Caco-2 (cell line): ENCODE results near the gene COX6B1. TPM values are rescaled to one million over a fixed set of nuclear protein-coding genes. Genes with fewer than 3 reads are reported as not detected.

ENCODE experiments used
- BruUV-seq: library from RNA; stranded (reverse); fragments of 400-500 nt; replicated peaks from 2 replicates; lab custom pipeline; 2021; lab: Mats Ljungman, UMichigan
- CTCF ChIA-PET: fragments of 300-600 bp; sonication (Branson Sonifier 250); formaldehyde crosslinking; loops from one replicate; lab custom pipeline; 2022; ENCODE audit warnings: antibody characterized with exemption; lab: Charles Lee
- POLR2A ChIA-PET: fragments of 300-600 bp; sonication (Branson Sonifier 250); formaldehyde crosslinking; loops from one replicate; lab custom pipeline; 2022; ENCODE audit warnings: antibody characterized with exemption; lab: Charles Lee
- DNase-seq, 2 experiments: peaks; one replicate each; pipeline versions ENCODE4 v3.0.0 to v3.0.0-alpha.2; 2020 to 2022
- H3K27me3 ChIP-seq: replicated peaks from 2 replicates; pipeline ENCODE4 v1.6.0; 2011; ENCODE audit warnings: low read length; ENCODE audit not compliant: control insufficient read depth, insufficient read depth
- H3K36me3 ChIP-seq: 2 replicates; pipeline ENCODE4 v1.5.1; 2011; ENCODE audit warnings: low read length; ENCODE audit not compliant: control insufficient read depth, insufficient read depth
- H3K4me1 ChIP-seq: fragments of 250-450 bp; sonication (Bioruptor Pico); 2 replicates; pipeline ENCODE4 v1.5.1; 2020; ENCODE audit warnings: mild to moderate bottlenecking
- H3K4me3 ChIP-seq: 2 replicates; pipeline ENCODE4 v1.5.1; 2011; ENCODE audit warnings: low read depth, mild to moderate bottlenecking, control low read depth, low read length
- H3K9me3 ChIP-seq: fragments of 250-450 bp; sonication (Bioruptor Pico); 2 replicates; pipeline ENCODE4 v1.5.1; 2020; ENCODE audit warnings: mild to moderate bottlenecking, moderate library complexity
- H3K27ac Mint-ChIP-seq: one replicate; pipeline ENCODE4 v1.8.0; 2022; ENCODE audit warnings: mixed read lengths; ENCODE audit not compliant: unreplicated experiment
- H3K27me3 Mint-ChIP-seq: one replicate; pipeline ENCODE4 v1.8.0; 2022; ENCODE audit warnings: mixed read lengths; ENCODE audit not compliant: insufficient read depth, unreplicated experiment
- H3K36me3 Mint-ChIP-seq: one replicate; pipeline ENCODE4 v1.8.0; 2022; ENCODE audit warnings: mild to moderate bottlenecking, mixed read lengths; ENCODE audit not compliant: insufficient read depth, unreplicated experiment
- H3K4me1 Mint-ChIP-seq: one replicate; pipeline ENCODE4 v1.8.0; 2022; ENCODE audit warnings: low read depth, mixed read lengths; ENCODE audit not compliant: unreplicated experiment
- H3K4me3 Mint-ChIP-seq: one replicate; pipeline ENCODE4 v1.8.0; 2022; ENCODE audit warnings: mild to moderate bottlenecking, moderate library complexity, mixed read lengths; ENCODE audit not compliant: unreplicated experiment
- H3K9me3 Mint-ChIP-seq: one replicate; pipeline ENCODE4 v1.8.0; 2022; ENCODE audit warnings: mixed read lengths; ENCODE audit not compliant: unreplicated experiment
- CTCF ChIP-seq, 2 experiments: fragments of 200-600 bp in 1 of 2; IDR thresholded peaks; 1 replicate in 1 of 2; 2 replicates in 1 of 2; pipeline versions ENCODE4 v1.5.1 to v1.8.0; 2011 to 2022; ENCODE audit warnings: antibody characterized with exemption in 1 of 2, control low read depth in 1 of 2, inconsistent platforms in 1 of 2, low read depth in 1 of 2, low read length in 1 of 2, mild to moderate bottlenecking in 1 of 2, moderate library complexity in 1 of 2; ENCODE audit not compliant: insufficient read depth in 1 of 2, severe bottlenecking in 1 of 2, unreplicated experiment in 1 of 2
- intact Hi-C: fragments of 100-400 bp; cut with micrococcal nuclease; formaldehyde crosslinking; loops from one replicate; pipeline ENCODE4 v1.10.0; 2022; ENCODE audit not compliant: unreplicated experiment
- total RNA-seq: library from RNA; stranded (reverse); gene quantifications from 2 replicates; pipeline ENCODE4 v1.2.3, GENCODE V29; 2022

Gene COX6B1
- total RNA-seq, 1 experiment from 2014 or later: 551 TPM

GRCh38 chr19:35655600-35655999 is 7.5 kb downstream of the COX6B1 start:
- POLR2A ChIA-PET: interaction anchor here (0.6 kb wide), 2 partner anchors 103 to 178 kb away, joined by 3 to 5 read pairs; no protein-coding TSS in a partner anchor
- Mint-ChIP-seq H3K4me1 (no peaks in the 10 kb centered on the region), H3K4me3 (no peak overlapping the region), H3K36me3 (peaks cover 82% of the 10 kb centered on the region), H3K9me3 (no peaks in the 10 kb centered on the region), H3K27me3 (no peaks in the 10 kb centered on the region), H3K27ac (no peak overlapping the region)
- Histone ChIP-seq H3K9me3 (no peaks in the 10 kb centered on the region), H3K27me3 (no peaks in the 10 kb centered on the region), H3K4me1 (no peaks in the 10 kb centered on the region), H3K36me3 (peaks cover 11% of the 10 kb centered on the region), H3K4me3 (no peak overlapping the region)
- DNase-seq: no peak
- intact Hi-C loops: no loop called here
- BruUV-seq: no TSS peak
- CTCF ChIA-PET: interaction anchor here (1.2 kb wide), 1 partner anchor 11 kb away, joined by 3 read pairs; no protein-coding TSS in a partner anchor
- no peak for TF ChIP-seq CTCF (IDR thresholded peaks at IDR 0.05; ENCODE audit: insufficient read depth in 1 of 2, low read depth in 1 of 2, low read length in 1 of 2, severe bottlenecking in 1 of 2, unreplicated experiment in 1 of 2)

- DNase-seq: no peak
- no peak overlapping the region for H3K27ac Mint-ChIP-seq
- no peaks in the 10 kb centered on the region for H3K27me3 Mint-ChIP-seq
- no peaks in the 10 kb centered on the region for H3K9me3 Mint-ChIP-seq
- no peak for TF ChIP-seq CTCF (IDR thresholded peaks at IDR 0.05; ENCODE audit: insufficient read depth in 1 of 2, low read depth in 1 of 2, low read length in 1 of 2, severe bottlenecking in 1 of 2, unreplicated experiment in 1 of 2)
- Histone ChIP-seq H3K9me3 (no peaks in the 10 kb centered on the region), H3K27me3 (no peaks in the 10 kb centered on the region), H3K4me3 (no peak overlapping the region), H3K4me1 (no peaks in the 10 kb centered on the region), H3K36me3 (peaks cover 9% of the 10 kb centered on the region)
- ChIA-PET CTCF (no interaction called here), POLR2A (no interaction called here)
- no TSS peak for BruUV-seq
- intact Hi-C loops: no loop called here
- no peaks in the 10 kb centered on the region for H3K4me1 Mint-ChIP-seq
- no peak overlapping the region for H3K4me3 Mint-ChIP-seq
- H3K36me3 Mint-ChIP-seq: peaks cover 83% of the 10 kb centered on the region
These were observed 8.6 kb downstream of the COX6B1 start for GRCh38 chr19:35656700-35657099.

- peaks cover 81% of the 10 kb centered on the region for H3K36me3 Mint-ChIP-seq
- ChIA-PET CTCF (no interaction called here), POLR2A (interaction anchor here (1.1 kb wide), 1 partner anchor 10 kb away, joined by 4 read pairs; the partner anchor contains the start of gene COX6B1)
- no peaks in the 10 kb centered on the region for H3K9me3 ChIP-seq
- no peak overlapping the region for H3K4me3 ChIP-seq
- no peaks in the 10 kb centered on the region for H3K9me3 Mint-ChIP-seq
- DNase-seq: no peak
- peak; percentile 21 to 40 for TF ChIP-seq CTCF (IDR thresholded peaks at IDR 0.05; ENCODE audit: insufficient read depth in 1 of 2, low read depth in 1 of 2, low read length in 1 of 2, severe bottlenecking in 1 of 2, unreplicated experiment in 1 of 2)
- H3K4me1 ChIP-seq: no peaks in the 10 kb centered on the region
- no peak overlapping the region for H3K4me3 Mint-ChIP-seq
- BruUV-seq: no TSS peak
- H3K27me3 ChIP-seq: no peaks in the 10 kb centered on the region
- no peak overlapping the region for H3K27ac Mint-ChIP-seq
- intact Hi-C loops: no loop called here
- peaks cover 9% of the 10 kb centered on the region for H3K36me3 ChIP-seq
- no peaks in the 10 kb centered on the region for H3K4me1 Mint-ChIP-seq
- H3K27me3 Mint-ChIP-seq: no peaks in the 10 kb centered on the region
These were observed 10.0 kb downstream of the COX6B1 start for GRCh38 chr19:35657904-35658700.
